GM19324 (cell line): ENCODE data around the gene IFT25.

Experiments used
- ATAC-seq: cut with Tn5 transposase; IDR thresholded peaks from one replicate; pipeline ENCODE4 v1.9.1; 2021; ENCODE audit warnings: mild to moderate bottlenecking, moderate library complexity; ENCODE audit not compliant: unreplicated experiment, low FRiP score

Gene IFT25

DNA sequence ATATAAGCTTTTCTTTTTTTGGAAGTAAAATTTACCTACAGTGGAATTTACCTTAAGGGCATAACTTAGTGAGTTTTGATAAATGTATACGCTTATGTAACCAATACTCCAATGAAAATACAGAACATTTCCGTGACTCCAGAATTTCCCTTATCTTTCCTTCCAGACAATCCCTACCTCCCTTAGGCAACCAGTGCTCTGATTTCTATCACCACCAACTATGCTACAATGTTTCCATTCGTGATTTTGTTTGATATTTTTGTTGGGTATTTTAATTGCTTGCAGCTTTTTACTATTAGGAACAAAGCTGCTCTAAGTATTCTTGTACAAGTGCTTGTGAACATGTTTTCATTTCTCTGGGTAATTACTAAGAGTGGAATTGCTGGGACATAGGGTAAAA, 14.6 kb downstream of the IFT25 start:
- ATAC-seq: no peak

DNA sequence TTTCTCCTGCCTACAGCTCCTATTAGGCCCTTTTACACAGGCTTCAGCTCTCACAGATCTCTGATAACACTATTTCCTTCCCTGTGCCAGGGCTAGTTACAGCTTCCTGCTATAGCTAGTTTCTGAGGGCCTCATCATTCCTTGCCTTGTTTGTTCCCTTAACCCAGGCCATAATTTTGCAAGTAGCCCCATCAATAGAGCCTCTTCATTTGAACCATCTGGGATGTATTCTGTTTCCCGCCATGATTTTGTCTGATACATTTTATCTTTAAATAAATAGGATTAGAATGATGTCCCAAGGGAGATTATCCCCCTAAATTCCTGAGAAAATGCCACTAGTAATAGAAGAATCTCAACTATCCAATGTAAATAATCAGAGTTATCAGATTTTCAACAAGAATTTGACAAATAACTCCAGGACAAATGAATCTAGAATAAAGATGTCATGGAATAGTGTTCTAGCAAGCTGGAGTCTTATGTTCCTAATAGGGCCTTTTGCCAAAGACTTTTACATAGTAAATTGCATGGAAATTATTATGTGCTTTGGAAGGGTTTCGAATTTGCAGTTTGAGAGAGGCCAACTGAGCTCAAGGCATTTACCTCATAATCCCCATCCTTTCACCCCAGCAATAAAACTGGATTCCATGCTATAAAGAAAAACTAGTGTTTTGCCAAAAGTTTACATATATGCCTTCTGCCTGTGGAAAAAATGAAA, 16.1 kb downstream of the IFT25 start:
- no peak for ATAC-seq

DNA sequence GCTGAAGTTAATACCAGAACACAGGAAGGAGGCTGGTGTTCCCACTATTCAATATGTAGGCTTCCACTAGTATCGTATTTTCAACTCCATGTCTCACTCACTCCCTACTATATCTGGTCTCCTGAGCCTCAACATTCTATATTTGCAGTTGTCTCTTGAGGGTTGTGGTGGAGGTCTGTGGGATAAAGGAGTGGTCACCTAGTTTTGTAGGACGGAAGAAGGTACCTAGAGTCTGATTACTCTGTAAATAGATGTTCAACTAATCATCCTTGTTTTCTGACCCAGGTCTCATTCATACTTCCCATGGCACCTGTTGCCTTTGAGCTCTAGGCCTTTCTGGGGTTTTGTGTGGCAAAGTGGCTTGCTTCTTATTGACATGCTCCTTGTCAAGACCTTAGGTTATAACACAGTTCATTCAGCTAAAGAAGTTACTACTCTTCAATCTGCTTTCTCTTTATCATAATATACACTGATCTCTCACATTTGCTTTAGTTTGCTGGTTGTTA, 18.1 kb downstream of the IFT25 start:
- no peak for ATAC-seq

DNA sequence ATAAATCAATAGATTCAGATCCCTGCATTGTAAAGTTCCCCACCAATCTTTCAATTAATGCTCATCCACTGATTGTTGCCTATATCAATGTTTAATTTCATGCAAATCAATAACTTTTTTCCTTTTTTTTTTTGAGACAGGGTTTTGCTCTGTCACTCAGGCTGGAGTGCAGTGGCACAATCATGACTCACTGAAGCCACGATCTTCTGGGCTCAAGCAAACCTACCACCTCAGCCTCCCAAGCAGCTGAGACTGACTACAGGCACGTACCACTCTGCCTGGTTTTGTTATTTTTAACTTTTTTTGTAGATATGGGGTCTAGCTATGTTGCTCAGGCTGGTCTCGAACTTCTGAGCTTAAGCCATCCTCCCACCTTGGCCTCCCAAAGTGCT, 25.8 kb downstream of the IFT25 start:
- no peak for ATAC-seq

- ATAC-seq: no peak
These were observed 27.2 kb downstream of the IFT25 start for GRCh38 chr1:53918343-53918742.

- no peak for ATAC-seq
These were observed 32.0 kb downstream of the IFT25 start for GRCh38 chr1:53913352-53914033.

DNA sequence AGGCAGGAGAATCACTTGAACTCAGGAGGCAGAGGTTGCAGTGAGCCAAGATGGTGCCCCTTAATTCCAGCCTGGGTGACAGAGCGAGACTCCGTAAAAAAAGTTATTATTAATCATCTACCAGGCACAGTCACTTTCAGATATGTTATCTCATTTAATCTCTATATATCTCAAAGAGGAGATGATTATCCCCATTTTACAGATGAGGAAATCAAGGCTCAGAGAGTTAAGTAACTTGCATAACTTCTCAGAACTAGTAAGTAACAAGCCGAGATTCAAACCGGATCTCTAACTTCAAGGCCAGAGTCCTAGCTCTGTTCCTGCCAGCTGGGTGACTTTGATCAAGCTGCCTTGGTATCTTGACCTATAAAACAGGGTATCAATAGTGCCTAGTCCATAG, 34.1 kb downstream of the IFT25 start:
- no peak for ATAC-seq

GRCh38 chr1:53909946-53910345, 35.6 kb downstream of the IFT25 start:
- no peak for ATAC-seq

GRCh38 chr1:53906121-53906520, 39.4 kb downstream of the IFT25 start:
- ATAC-seq: no peak

DNA sequence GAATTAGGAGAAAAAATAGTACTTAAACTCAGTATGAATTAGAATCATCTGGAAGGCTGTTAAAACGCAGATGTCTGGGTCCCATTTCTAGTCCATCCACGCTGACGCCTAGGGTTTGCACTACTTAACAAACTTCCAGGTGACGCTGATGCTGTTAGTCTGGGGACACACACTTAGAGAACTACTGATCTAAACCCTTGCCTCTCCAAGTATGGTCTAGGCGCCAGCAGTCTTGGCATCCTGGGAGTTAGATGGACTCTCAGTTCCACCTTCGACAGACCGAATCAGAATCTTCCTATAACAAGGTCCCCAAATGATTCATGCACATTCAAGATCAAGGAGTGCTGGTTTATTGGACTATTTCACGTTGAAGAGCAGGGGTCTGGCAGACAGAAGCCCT, 40.0 kb downstream of the IFT25 start:
- no peak for ATAC-seq

GRCh38 chr1:53902235-53903138, 43.0 kb downstream of the IFT25 start:
- no peak for ATAC-seq

- ATAC-seq: no peak
These were observed 45.8 kb downstream of the IFT25 start for GRCh38 chr1:53899708-53900107.

DNA sequence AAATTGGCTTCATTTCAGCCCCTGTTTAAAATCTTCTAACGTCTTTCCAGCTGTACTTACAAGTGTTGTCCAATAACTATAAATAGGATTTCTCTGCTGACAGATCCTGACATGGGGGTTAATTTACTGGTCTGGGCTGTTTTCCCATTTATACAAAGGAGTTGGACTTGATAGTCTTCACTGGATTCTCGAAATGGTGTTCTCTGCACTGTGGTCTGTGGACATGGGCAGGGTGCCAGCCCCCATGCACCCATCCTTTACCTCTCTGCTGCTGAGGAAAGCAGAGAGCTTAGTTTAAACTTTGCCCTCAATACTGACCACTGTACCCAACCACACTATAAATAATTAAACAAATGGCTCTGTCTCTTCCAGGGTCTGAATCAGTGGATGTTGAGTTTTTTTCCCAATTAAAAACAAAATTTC, 46.3 kb downstream of the IFT25 start:
- no peak for ATAC-seq

GRCh38 chr1:53896635-53897229, 48.8 kb downstream of the IFT25 start:
- no peak for ATAC-seq

- no peak for ATAC-seq
These were observed 50.1 kb downstream of the IFT25 start for GRCh38 chr1:53895421-53895820.

GRCh38 chr1:53894644-53895043, 50.9 kb downstream of the IFT25 start:
- no peak for ATAC-seq

DNA sequence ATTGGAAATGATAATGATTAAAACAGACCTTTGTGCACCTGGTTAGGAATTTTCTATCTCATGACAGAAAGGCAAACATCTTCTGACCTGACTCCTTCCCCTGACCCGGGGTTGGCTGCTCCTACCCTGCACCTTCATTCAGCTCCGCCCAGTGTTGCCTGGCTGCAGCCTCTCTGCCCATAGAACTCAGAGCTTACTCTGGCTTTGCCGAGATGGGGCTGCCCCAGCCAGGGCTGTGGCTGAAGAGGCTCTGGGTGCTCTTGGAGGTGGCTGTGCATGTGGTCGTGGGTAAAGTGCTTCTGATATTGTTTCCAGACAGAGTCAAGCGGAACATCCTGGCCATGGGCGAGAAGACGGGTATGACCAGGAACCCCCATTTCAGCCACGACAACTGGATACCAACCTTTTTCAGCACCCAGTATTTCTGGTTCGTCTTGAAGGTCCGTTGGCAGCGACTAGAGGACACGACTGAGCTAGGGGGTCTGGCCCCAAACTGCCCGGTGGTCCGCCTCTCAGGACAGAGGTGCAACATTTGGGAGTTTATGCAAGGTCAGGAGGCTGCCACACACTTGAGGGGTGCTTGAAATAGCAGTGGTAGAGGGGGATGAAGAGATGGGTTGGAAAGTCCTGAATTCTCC, 51.4 kb downstream of the IFT25 start, which contains the start of gene DIO1:
DIO1 (plus strand) TSS at position 189 of the 638 bp plus-strand sequence; CDS start at position 213, 24 bp downstream.
- ATAC-seq: no peak

DNA sequence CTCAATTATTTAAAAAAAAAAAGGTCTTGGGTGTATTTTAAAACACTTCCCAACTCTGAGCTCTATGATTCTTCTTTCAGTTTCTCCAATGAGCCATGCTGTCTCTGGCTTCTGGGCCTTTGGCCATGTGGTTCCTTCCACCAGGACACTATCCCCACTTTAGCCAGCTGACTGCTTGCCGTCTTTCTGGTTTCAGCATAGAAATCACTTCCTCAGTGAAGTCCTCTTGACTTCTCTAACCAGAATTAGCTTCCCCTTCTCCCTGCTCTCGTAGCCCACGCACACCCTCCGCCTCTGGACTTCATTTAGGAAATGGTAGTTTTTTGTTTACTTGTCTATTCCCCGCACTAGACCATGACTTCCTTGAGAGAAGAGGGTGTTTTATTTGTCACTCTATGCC, 52.6 kb downstream of the IFT25 start:
- no peak for ATAC-seq

- no peak for ATAC-seq
These were observed 53.8 kb downstream of the IFT25 start for GRCh38 chr1:53891678-53892077.

- no peak for ATAC-seq
These were observed 54.5 kb downstream of the IFT25 start for GRCh38 chr1:53891018-53891417.
